ENCODE measurements around the gene CAPN12. TPM values are rescaled to one million over a fixed set of nuclear protein-coding genes. Genes with fewer than 3 reads are reported as not detected.
A peak's percentile ranks its signal among the peaks of the same experiment; 100 is the strongest.

Gene CAPN12
- total and polyA plus RNA-seq, 9 donors = 0.22 to 8.0 (median 3.1) TPM

- no peaks in the 10 kb centered on the region for H3K27me3 ChIP-seq
- 62 to 65% (median 62%) methylated on average over 22 of the region's 22 CpGs for WGBS, 3 donors
- H3K27ac ChIP-seq = no peak overlapping the region
- H3K4me3 ChIP-seq = no peak overlapping the region
- no peaks in the 10 kb centered on the region for H3K4me1 ChIP-seq (ENCODE audit: insufficient read depth)
- no peaks in the 10 kb centered on the region for H3K9me3 ChIP-seq
- intact Hi-C loops (cut with DNase I) = no loop called here
- H3K36me3 ChIP-seq = no peaks in the 10 kb centered on the region
- TF ChIP-seq, protein P1, sequence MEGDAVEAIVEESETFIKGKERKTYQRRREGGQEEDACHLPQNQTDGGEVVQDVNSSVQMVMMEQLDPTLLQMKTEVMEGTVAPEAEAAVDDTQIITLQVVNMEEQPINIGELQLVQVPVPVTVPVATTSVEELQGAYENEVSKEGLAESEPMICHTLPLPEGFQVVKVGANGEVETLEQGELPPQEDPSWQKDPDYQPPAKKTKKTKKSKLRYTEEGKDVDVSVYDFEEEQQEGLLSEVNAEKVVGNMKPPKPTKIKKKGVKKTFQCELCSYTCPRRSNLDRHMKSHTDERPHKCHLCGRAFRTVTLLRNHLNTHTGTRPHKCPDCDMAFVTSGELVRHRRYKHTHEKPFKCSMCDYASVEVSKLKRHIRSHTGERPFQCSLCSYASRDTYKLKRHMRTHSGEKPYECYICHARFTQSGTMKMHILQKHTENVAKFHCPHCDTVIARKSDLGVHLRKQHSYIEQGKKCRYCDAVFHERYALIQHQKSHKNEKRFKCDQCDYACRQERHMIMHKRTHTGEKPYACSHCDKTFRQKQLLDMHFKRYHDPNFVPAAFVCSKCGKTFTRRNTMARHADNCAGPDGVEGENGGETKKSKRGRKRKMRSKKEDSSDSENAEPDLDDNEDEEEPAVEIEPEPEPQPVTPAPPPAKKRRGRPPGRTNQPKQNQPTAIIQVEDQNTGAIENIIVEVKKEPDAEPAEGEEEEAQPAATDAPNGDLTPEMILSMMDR (IDR thresholded peaks at IDR 0.05) = no peak
- no peak for TF ChIP-seq EP300 (IDR thresholded peaks at IDR 0.05)
- no peak for TF ChIP-seq POLR2A (IDR thresholded peaks at IDR 0.05)
- DNase-seq = peak in 1 of 5 donors; percentile 32
These were observed 6.9 kb downstream of the CAPN12 start for GRCh38 chr19:38737281-38737865.

DNA sequence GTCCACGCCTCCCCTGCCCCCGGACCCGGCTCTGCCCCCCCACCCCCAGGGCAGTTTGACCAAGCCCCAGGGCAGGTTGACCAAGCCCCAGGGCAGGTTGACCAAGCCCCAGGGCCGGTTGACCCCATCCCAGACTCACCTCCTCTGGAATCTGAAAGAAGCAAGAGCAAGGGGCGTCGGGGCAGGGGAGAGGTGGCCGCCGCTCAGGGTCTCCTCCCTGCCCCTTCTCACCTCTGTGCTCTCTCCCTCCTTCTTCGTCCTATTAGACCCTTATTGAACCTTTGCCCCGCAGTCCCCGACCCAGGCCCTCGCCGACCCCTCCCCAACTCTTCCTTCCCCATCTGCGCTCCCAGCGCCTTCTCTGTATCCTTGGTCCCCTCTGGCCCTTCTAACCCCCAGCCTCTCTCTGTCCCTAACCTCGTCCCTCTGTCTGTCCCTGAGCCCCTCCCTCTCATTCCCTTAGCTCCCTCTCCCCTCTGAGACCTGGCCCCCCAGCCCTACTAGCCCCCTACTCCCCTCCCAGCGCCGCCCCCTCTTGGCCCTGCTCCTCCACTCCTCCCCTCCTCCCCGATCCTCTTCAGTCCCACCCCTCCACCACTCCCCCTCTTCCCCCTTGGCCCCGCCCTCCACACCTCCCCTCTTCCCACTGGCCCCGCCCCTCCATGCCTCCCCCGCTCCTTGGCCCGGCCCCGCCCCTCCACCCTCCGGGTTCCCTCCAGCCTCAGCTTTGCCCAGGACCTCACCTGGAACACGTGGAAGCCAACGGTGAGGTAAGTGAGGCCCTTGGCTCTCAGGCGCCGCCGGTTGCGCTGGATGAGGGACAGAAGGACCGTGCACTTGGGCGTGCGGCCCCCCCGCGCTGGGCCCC lies 7.6 kb downstream of the CAPN12 start:
- H3K9me3 ChIP-seq = no peaks in the 10 kb centered on the region
- TF ChIP-seq POLR2A (IDR thresholded peaks at IDR 0.05) = no peak
- no peak for TF ChIP-seq EP300 (IDR thresholded peaks at IDR 0.05)
- TF ChIP-seq, protein P1 (IDR thresholded peaks at IDR 0.05) = no peak
- H3K4me3 ChIP-seq = peak overlapping the region; percentile 19
- H3K36me3 ChIP-seq = no peaks in the 10 kb centered on the region
- H3K27me3 ChIP-seq = no peaks in the 10 kb centered on the region
- intact Hi-C loops (cut with DNase I) = no loop called here
- DNase-seq = peak; percentile 48 to 62 (median 56)
- WGBS, 3 donors = 16 to 20% (median 17%) methylated on average over 23 to 36 of the region's 36 CpGs
- no peak overlapping the region for H3K27ac ChIP-seq
- H3K4me1 ChIP-seq (ENCODE audit: insufficient read depth) = no peaks in the 10 kb centered on the region

DNA sequence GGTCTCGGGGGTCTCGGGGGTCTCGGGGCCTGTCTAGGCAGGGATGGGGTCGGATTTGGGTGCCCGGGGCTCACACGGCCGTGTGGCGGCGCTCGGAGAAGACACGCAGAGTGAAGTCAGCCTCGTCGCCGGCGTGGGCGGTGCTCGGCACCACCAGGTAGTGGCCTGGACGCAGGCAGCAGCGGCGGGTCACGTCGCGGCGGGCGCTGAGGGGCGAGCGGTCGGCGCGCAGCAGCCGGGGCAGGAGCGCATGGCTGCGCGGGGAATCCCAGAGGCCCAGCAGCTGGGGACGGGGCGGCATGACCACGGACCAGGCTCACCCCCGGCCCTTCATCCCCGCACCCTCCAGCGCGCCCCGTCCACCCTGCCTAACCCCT lies 8.2 kb downstream of the CAPN12 start:
- intact Hi-C loops (cut with DNase I) = no loop called here
- H3K9me3 ChIP-seq = no peaks in the 10 kb centered on the region
- no peaks in the 10 kb centered on the region for H3K27me3 ChIP-seq
- peak; percentile 43 to 72 (median 64) for DNase-seq
- H3K36me3 ChIP-seq = no peaks in the 10 kb centered on the region
- WGBS, 3 donors = 0 to 1% (median 1%) methylated on average over 31 to 42 of the region's 42 CpGs
- TF ChIP-seq POLR2A (IDR thresholded peaks at IDR 0.05) (no peak), EP300 (IDR thresholded peaks at IDR 0.05) (no peak)
- TF ChIP-seq, protein P1 (IDR thresholded peaks at IDR 0.05) = no peak
- H3K27ac ChIP-seq = no peak overlapping the region
- peak overlapping the region; percentile 19 for H3K4me3 ChIP-seq
- no peaks in the 10 kb centered on the region for H3K4me1 ChIP-seq (ENCODE audit: insufficient read depth)

- TF ChIP-seq POLR2A (IDR thresholded peaks at IDR 0.05) (no peak), EP300 (IDR thresholded peaks at IDR 0.05) (no peak)
- TF ChIP-seq, protein P1 (IDR thresholded peaks at IDR 0.05) = no peak
- 22 to 51% (median 42%) methylated on average over 11 to 18 of the region's 18 CpGs for WGBS, 3 donors
- Histone ChIP-seq H3K36me3 (no peaks in the 10 kb centered on the region), H3K4me3 (no peak overlapping the region), H3K4me1 (ENCODE audit: insufficient read depth) (no peaks in the 10 kb centered on the region), H3K27ac (peak overlapping the region; percentile 8 to 71), H3K9me3 (no peaks in the 10 kb centered on the region), H3K27me3 (no peaks in the 10 kb centered on the region)
- intact Hi-C loops (cut with DNase I) = no loop called here
- DNase-seq = peak in 3 of 5 donors; percentile 37 to 53 (median 52)
These were observed 9.0 kb downstream of the CAPN12 start for GRCh38 chr19:38735257-38735686.
